CD1c-positive myeloid dendritic cell (primary cell): ENCODE results near the gene DNAJC4.

Experiments used
- DNase-seq: peaks from one replicate; pipeline ENCODE4 v3.0.0-alpha.2; 2016; ENCODE audit errors: extremely low spot score

The DNAJC4 gene

GRCh38 chr11:64259533-64260067, 29.3 kb downstream of the DNAJC4 start:
- DNase-seq, result no peak

DNA sequence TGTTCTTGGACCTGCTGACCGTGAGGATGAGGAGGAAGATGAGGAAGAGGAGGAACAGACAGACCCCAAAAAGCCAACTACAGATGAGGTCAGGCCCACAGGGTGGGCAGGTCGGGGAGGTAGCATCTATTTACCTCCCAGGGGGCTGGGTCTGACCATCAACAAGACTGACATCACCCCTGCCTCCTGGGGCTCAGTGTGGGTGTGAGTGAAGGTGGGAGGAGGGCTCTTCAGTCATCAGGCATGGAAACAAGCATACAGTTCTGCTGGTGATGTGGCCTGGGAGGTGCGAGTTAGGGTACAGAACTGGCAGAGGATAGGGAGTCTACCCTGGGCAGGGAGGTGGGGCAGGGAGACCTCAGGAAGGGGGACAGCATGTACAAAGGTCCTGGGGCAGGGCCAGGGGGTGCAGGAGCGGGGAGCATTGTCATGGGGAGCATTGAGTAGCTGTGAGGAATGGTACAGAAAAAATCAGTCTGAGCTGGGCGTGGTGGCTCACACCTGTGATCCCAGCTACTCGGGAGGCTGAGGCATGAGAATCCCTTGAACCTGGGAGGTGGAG, 29.9 kb downstream of the DNAJC4 start:
- DNase-seq, result no peak

DNA sequence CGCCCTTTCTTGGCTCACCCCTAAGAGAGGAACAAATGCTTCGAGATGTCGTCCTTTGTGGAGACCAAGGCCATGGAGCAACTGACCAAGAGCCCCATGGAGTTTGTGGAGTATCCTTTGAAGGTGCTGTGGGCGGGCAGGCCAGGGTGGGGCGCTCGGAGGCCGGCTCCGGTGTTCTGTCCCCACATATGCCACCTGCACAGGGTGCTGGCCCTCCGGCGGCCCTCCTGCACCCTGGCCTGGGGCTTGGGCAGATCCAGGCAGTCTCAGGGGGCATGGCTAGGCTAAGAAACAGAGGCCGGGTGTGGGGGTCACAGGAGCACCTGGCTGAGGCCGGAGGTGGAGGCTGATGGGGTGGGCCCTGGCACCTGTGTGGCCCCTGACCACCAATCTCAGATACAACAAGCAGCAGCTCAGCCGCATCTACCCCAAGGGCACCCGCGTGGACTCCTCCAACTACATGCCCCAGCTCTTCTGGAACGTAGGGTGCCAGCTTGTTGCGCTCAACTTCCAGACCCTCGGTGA, 31.3 kb downstream of the DNAJC4 start:
- DNase-seq, result no peak

DNA sequence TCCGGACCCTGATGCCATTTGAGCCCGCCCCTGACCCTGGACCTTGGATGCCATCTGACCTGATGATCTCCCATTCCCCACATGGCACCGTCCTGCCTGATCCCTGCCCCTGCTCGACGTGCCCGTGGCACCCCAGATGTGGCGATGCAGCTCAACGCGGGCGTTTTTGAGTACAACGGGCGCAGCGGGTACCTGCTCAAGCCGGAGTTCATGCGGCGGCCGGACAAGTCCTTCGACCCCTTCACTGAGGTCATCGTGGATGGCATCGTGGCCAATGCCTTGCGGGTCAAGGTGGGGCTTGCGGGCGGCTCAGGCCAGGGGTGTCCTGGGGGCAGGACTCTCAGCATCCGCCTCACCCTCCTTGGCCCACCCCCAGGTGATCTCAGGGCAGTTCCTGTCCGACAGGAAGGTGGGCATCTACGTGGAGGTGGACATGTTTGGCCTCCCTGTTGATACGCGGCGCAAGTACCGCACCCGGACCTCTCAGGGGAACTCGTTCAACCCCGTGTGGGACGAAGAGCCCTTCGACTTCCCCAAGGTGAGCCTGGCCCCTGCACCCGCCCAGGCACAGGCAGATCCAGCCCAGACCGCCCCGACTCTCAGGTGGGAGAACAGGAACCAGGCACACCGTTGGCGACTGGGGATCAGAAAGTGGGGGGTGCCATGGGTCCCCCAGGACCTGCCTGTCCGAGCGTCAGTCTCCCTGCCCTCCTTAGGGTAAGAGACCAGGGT, 32.1 kb downstream of the DNAJC4 start:
- DNase-seq, result no peak

DNA sequence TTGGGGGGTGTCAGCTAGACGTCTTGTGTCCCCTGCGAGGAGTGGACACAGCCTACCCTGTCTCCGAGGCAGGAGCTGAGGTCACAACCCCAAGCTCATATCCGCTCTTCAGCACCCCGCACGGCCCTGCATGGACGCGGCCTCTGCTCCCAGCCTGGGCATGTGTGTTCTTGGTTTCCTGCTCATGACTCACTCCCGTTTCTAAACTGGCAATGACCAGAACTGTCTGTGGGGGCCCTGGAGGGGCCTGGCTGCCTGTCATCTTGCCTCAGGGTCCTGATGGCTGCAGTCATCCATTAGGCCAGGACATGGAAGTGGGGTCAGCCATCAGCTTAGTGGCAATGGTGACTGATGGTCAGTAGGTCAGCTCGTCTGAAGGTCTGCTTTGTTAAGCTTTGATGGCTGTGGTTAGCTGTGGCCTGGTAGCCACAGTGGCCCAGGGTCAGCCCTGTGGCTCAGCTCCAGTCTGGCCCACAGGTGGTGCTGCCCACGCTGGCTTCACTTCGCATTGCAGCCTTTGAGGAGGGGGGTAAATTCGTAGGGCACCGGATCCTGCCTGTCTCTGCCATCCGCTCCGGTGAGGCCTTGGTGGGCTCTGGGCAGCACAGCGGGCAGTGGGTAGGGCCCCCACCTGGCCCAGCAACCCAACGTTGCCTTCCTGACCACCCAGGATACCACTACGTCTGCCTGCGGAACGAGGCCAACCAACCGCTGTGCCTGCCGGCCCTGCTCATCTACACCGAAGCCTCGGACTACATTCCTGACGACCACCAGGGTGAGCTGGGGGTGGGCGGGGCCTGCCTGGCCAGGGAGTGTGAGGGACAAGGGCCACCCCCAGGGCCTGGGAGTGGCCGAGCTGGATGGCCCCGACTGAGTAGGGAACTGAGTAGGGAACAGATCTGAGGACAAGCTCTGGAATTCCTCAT, 32.9 kb downstream of the DNAJC4 start:
- no peak for DNase-seq

DNA sequence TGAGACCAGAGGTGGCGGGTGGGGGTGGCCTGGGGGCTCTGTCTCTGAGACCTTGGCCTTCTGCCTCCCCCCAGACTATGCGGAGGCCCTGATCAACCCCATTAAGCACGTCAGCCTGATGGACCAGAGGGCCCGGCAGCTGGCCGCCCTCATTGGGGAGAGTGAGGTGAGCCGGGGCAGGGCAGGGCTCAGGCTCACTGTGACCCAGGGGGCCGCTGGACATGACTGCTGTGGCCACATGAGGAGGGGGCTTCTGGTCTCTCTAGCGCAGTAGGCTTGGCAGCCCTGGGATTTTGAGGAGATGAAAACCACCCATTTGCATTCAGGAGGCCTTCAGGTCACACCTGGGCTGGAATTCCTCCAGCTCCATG, 33.6 kb downstream of the DNAJC4 start:
- no peak for DNase-seq

DNA sequence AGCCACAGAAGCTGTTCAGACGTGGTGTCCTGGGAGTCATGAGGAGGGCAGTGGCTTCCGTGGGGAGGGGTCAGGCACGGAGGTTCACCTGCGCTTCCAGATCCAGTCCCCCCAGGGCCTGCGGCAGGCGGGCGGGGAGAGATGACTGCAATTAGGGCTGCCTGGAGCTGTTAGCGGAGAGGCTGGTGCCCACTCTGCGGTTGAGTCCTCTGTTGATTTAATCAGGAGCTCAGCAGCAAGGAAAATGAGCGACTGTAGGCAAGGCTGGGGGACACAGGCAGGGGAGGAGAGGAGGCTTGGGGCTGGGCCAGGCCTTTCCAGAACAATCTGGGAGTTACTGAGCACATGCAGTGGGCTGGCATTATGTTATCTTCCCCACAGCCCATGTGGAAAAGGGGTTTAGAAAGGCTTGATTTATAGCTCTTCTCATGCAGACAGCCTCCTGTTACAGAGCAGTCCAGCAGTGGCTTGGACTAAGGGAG, 34.1 kb downstream of the DNAJC4 start:
- no peak for DNase-seq

- no peak for DNase-seq
Observed at GRCh38 chr11:64265176-64266160, 35.1 kb downstream of the DNAJC4 start.

- no peak for DNase-seq
Observed at GRCh38 chr11:64266339-64266738, 36.0 kb downstream of the DNAJC4 start.

- no peak for DNase-seq
Observed at GRCh38 chr11:64267207-64267945, 37.0 kb downstream of the DNAJC4 start.

DNA sequence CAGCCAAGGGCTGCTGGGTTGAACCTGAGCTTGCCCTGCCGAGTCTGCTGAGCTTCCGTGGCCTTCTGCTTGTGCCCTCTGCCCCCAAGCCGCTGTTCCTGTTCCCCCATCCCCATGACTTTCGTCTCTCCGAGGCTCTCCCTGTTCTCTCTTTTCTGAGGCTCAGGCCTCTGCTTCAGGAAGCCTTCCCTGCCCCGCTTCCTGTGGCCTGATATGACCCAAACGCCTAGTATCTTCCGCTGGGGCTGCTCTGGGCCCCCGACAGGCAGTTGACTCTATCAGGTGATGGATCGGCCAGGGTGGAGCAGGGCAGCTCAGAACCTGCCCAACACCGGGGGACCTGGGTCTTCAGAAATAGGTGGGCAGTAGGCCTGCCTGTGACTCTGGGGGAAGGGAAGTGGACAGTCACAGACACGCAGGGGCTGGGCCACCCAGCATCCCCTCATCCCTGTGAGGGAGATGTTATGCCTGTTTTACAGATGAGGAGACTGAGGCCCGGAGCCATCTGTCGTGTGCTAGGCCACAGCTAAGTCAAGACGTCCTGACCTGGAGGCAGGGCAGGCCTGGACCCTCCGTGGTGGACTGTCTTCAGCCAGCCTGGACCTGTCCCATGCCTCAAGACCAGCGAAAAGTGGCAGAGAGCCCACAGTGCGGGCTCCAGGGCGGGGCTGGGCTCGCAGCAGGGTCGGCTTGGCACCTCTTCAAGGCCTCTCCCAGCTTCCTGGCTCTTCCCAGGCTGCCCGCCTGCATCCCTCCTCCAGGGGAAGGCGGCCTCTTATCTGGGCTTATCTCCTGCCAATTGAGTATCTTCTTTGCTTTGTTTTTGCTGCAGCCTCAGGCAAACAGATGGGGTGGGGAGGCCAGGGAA, 37.9 kb downstream of the DNAJC4 start:
- peak; percentile 50 for DNase-seq

DNA sequence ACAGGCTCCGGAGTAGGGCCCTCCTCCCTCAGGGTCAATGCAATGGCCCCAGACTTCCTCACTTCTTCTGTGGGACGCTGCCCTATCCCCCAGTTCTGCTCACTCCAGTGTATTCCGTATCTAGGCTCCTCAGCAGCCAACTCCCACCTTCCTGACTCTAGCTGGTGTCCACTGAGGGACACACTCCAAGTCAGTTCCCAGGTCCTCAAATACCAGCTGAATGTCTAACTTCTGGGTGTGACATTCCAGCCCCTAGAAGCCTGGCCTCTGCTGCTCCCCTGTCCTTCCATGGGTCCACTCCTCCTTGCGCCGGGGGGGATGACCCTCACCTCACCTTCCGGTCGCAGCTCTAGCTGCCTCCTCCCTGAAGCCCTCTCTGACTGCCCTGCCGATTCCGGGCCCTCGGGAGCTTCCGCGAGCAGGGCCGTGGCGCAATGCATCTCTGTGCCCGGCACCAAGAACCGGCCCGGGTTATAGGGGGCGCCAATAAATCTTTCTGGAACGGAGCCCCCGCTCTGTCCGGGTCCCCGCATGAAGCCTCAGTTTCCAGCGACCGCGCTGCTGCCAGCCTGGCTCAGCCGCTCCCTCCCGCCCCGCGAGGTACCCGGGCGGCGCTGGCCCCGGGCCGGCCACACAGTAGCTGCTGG, 38.7 kb downstream of the DNAJC4 start:
- DNase-seq, result peak; percentile 65

DNA sequence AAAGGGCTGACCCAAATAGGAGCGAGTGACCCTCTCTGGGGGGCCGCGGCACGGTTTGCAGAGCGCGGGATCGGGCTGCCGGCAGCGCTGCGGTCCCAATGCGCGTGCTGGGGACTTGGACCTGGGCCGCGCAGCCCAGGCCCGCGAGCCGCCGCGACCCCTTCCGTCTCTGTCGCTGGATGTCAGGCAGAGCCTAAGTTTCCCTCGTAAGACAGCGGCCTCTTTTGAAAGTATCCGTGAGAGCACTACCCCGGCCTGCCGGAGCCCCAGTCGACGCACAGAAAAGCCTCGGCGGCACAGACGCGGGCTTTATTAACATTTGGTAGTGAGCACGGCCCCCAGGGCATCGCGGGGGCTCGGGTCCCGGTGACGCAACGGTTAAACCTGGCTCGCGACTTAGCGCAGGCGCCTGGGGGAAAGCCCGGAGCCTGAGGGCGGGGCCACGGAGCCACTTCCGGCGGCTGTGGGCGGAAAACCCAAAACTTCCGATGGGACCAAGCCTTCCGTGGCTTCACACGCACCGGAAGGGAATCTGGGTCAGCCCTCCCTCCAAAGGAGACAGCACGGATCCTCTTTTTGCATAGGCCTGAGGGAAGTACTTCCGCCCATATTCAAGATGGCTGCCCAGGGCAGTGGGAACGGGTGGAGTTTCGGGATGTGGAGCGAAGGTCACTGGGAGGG, 39.3 kb downstream of the DNAJC4 start:
- DNase-seq, result peak; percentile 99

DNA sequence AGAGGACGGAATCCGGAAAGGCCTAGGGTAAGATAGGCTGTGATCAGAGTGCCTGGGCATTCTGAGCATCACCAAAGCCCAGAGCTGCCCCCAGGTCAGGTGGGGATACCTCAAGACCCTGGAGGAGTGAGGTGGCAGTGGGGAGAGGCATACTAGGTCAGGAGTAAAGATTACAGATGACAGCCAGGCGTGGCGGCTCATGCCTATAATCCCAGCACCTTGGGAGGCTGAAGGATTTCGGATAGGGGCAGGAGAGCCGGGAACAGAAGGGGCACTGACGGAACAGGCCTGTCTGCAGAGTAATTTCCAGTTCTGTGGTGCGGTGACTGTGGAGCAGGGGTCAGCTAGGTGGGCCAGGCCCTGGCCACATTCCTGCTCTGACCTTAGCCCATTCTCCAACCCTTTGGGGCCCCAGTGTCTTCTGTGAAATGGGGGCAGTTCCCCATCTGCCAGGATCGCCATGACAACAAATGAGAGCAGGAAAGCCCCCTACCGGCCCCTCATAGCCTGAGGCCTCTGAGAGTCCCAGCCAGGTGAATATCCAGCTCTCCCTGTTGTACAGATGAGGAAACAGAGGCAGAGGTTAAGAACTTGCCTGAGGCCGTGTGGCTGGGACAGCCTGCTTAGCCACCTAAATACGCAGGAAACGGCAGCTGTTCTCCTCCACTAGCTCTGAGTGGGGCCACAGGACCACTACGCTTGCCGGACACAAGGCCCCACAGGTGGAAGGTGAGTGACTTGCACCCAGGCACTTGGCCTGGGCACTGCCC, 44.9 kb downstream of the DNAJC4 start:
- DNase-seq, result no peak

DNA sequence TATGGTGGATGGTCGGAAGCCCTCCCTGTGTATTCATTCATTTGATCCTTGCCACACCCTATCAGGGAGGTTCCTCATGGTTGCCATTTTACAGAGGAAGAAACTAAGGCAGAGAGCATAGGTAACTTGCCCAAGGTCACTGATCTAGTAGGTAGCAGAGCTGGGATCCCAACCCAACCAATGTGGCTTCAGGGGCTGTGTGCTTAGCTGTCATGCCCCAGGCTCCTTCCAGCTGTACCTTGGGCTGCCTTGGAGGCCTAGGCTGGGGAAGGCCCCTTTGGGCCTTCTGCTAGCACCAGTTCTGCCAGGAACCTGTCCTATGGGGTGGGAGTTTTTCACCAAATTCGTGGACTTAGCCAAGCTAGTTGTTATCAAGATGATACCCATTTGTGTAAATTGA, 45.5 kb downstream of the DNAJC4 start:
- DNase-seq, result no peak

DNA sequence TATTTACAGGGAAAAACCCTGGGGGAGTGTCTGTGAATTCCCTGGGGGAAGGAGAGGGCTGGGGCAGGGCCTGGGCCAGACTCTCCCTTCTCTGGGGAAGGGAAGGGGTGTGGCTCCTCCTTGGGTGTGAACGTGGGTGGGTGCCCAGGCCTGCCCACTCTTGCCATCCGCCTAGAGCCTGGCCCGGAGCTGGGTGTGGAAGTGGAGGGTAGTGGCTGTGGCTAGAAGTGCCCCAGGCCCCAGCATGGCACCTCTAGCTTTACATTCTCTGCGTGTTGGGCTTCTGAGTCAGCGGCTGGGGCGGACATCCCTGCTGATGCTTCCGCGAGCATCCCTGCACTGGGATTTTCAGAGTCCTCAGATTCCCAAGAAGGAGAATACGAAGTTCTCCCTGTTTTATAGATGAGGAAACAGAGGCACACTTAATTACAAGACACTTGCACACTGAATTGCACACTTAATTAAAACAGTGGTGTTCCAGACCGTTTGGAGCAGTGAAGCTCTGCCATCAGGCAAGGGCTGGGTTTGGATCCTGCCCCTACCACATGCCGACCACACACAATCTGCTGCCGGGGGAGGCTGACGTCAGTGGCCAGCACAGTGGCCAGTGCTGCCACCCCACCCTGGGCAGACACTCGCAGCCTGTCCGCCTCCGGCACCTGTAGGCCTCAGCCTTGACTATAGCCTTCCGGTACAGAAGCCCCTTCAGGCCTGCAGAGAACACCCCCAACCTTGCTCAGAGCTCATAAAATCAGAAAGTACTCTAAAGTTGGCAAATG, 46.5 kb downstream of the DNAJC4 start:
- DNase-seq, result peak; percentile 29
